HepG2 (cell line): ENCODE data around the gene ZFAND2B.

Experiments
- CREM ChIP-seq, 2 experiments: sonication (generic) in 1 of 2; formaldehyde crosslinking in 1 of 2; IDR thresholded peaks; 2 replicates each; pipeline versions ENCODE4 v1.4.0 to v1.6.1; 2016 to 2020; ENCODE audit warnings: antibody characterized with exemption in 1 of 2, mild to moderate bottlenecking in 1 of 2, missing genetic modification reagents in 1 of 2
- TF ChIP-seq, protein P1 (sequence below): sonication (generic); formaldehyde crosslinking; IDR thresholded peaks from 2 replicates; pipeline ENCODE4 v1.4.0; 2020; ENCODE audit warnings: missing genetic modification reagents, mild to moderate bottlenecking, borderline replicate concordance

DNA sequence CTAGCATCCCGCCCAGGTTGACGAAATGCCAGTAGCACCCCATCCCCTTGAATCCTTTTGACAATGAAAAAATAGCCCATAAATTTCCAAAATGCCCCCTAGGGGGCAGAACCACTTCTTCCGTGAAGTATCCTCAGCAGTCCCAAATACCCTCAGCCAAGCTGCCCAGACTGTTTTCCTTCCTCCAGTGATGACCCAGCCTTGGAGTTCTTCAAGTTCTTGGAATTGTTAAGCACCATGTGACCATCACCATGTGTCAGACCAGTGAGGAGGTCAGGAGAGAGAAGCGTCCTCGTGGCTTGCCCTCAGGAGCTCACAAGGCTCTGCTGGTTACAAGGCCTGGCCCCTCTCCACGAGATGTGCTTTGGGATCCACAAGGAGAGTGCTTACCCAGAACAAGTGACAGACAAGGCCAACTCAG is 35.3 kb upstream of the ZFAND2B start:
- TF ChIP-seq, protein P1, sequence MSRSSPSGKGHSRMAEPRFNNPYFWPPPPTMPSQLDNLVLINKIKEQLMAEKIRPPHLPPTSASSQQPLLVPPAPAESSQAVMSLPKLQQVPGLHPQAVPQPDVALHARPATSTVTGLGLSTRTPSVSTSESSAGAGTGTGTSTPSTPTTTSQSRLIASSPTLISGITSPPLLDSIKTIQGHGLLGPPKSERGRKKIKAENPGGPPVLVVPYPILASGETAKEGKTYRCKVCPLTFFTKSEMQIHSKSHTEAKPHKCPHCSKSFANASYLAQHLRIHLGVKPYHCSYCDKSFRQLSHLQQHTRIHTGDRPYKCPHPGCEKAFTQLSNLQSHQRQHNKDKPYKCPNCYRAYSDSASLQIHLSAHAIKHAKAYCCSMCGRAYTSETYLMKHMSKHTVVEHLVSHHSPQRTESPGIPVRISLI (CRISPR knock-in tag), result 0 out of 2 replicates have a peak, but pooled peaks have one; percentile 33
- TF ChIP-seq CREM (IDR thresholded peaks at IDR 0.05) (no peak), CREM (CRISPR knock-in tag; IDR thresholded peaks at IDR 0.05) (no peak)
